ENCODE measurements around the gene KRT39. TPM values are rescaled to one million over a fixed set of nuclear protein-coding genes. Genes with fewer than 3 reads are reported as not detected.

Gene KRT39
- total RNA-seq, 1 experiment from 2014 or later: not detected

GRCh38 chr17:40993839-40994238 is 27.1 kb upstream of the KRT39 start, which contains the start of gene KRTAP3-3:
TSS of gene KRTAP3-3 (minus strand) at chr17:40994164. CDS start at chr17:40994097, 67 bp downstream.
- H3K27me3 Mint-ChIP-seq (ENCODE audit: low read depth): no peaks in the 10 kb centered on the region
- ChIA-PET POLR2A (no interaction called here), CTCF (no interaction called here)
- peaks cover 7% of the 10 kb centered on the region; the same call in 1 of the 2 replicates for H3K4me1 Mint-ChIP-seq
- DNase-seq (ENCODE audit: low spot score) (no peak), ATAC-seq (no peak)
- H3K36me3 Mint-ChIP-seq: no peaks in the 10 kb centered on the region
- no peak within 1 kb of the TSS for H3K27ac Mint-ChIP-seq
- H3K9me3 Mint-ChIP-seq: peaks cover 6% of the 10 kb centered on the region
- no peak for TF ChIP-seq STAT6 (CRISPR knock-in tag; conservative IDR thresholded peaks at IDR 0.05; ENCODE audit: low read depth)
- H3K4me3 Mint-ChIP-seq: no peak within 1 kb of the TSS

- H3K9me3 Mint-ChIP-seq: peaks cover 6% of the 10 kb centered on the region
Measured at GRCh38 chr17:40993084-40993483, 26.3 kb upstream of the KRT39 start.

More at GRCh38 chr17:40993084-40993483, 26.3 kb upstream of the KRT39 start:
- Mint-ChIP-seq H3K4me3 (no peak overlapping the region), H3K36me3 (no peaks in the 10 kb centered on the region), H3K27me3 (ENCODE audit: low read depth) (no peaks in the 10 kb centered on the region), H3K4me1 (peaks cover 7% of the 10 kb centered on the region; the same call in 1 of the 2 replicates), H3K27ac (no peak overlapping the region)
- DNase-seq (ENCODE audit: low spot score): no peak
- ChIA-PET POLR2A (no interaction called here), CTCF (no interaction called here)
- ATAC-seq: no peak
- TF ChIP-seq ZSCAN18 (CRISPR knock-in tag; IDR thresholded peaks at IDR 0.05) (no peak), PRRX2 (CRISPR knock-in tag; IDR thresholded peaks at IDR 0.05) (no peak), GABPB1 (CRISPR knock-in tag; IDR thresholded peaks at IDR 0.05) (no peak), NFE2L1 (CRISPR knock-in tag; IDR thresholded peaks at IDR 0.05) (no peak), CREM (CRISPR knock-in tag; IDR thresholded peaks at IDR 0.05) (no peak), TCF7 (CRISPR knock-in tag; IDR thresholded peaks at IDR 0.05; ENCODE audit: low read depth) (no peak), CREB1 (CRISPR knock-in tag; IDR thresholded peaks at IDR 0.05) (no peak)
- TF ChIP-seq, protein P1, sequence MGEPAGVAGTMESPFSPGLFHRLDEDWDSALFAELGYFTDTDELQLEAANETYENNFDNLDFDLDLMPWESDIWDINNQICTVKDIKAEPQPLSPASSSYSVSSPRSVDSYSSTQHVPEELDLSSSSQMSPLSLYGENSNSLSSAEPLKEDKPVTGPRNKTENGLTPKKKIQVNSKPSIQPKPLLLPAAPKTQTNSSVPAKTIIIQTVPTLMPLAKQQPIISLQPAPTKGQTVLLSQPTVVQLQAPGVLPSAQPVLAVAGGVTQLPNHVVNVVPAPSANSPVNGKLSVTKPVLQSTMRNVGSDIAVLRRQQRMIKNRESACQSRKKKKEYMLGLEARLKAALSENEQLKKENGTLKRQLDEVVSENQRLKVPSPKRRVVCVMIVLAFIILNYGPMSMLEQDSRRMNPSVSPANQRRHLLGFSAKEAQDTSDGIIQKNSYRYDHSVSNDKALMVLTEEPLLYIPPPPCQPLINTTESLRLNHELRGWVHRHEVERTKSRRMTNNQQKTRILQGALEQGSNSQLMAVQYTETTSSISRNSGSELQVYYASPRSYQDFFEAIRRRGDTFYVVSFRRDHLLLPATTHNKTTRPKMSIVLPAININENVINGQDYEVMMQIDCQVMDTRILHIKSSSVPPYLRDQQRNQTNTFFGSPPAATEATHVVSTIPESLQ (CRISPR knock-in tag; IDR thresholded peaks at IDR 0.05): no peak
- TF ChIP-seq, protein P2, sequence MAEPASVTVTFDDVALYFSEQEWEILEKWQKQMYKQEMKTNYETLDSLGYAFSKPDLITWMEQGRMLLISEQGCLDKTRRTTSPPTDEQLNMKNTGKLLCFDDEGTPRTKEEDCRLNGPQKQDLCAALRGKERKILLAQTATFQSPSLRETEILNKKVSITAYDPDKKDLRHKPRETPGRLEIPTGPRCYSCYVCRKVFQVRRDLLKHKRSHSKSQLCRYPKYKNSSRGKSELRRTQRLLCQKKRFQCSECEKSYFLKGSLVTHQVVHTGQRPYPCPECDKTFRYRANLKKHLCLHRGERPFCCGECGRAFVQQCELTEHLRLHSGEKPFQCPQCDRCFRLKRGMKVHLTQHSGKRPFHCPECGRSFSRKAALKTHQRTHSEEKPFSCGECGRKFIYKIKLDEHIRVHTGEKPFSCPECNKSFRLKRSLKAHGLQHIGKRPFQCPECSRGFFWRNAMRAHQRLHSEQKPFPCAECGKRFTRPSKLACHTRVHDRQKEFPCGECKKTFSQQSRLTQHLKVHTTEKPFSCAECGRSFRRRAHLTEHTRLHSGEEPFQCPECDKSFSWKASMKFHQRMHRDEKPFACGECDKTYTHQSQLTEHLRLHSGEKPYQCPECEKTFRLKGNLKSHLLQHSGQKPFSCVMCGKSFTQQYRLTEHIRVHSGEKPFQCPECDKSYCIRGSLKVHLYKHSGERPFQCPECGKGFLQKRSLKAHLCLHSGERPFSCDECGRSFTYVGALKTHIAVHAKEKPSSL (CRISPR knock-in tag; conservative IDR thresholded peaks at IDR 0.05): no peak
- TF ChIP-seq, protein P3, sequence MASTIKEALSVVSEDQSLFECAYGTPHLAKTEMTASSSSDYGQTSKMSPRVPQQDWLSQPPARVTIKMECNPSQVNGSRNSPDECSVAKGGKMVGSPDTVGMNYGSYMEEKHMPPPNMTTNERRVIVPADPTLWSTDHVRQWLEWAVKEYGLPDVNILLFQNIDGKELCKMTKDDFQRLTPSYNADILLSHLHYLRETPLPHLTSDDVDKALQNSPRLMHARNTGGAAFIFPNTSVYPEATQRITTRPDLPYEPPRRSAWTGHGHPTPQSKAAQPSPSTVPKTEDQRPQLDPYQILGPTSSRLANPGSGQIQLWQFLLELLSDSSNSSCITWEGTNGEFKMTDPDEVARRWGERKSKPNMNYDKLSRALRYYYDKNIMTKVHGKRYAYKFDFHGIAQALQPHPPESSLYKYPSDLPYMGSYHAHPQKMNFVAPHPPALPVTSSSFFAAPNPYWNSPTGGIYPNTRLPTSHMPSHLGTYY (CRISPR knock-in tag; IDR thresholded peaks at IDR 0.05): no peak
- TF ChIP-seq, protein P4, sequence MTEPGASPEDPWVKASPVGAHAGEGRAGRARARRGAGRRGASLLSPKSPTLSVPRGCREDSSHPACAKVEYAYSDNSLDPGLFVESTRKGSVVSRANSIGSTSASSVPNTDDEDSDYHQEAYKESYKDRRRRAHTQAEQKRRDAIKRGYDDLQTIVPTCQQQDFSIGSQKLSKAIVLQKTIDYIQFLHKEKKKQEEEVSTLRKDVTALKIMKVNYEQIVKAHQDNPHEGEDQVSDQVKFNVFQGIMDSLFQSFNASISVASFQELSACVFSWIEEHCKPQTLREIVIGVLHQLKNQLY (CRISPR knock-in tag; IDR thresholded peaks at IDR 0.05): no peak
